GM12865 (cell line): ENCODE data around the gene OTOR.

ENCODE experiments used
- DNase-seq: peaks from one replicate; pipeline ENCODE4 v3.0.0; 2010; ENCODE audit warnings: low read depth
- H3K4me3 ChIP-seq: 2 replicates; pipeline ENCODE4 v1.5.1; 2011; ENCODE audit warnings: mild to moderate bottlenecking, low read depth, low read length, control low read depth
- TF ChIP-seq, protein P1 (sequence below): IDR thresholded peaks from 2 replicates; pipeline ENCODE4 v1.5.1; 2011; ENCODE audit warnings: low read length, control low read depth, low read depth, inconsistent platforms; ENCODE audit not compliant: insufficient read depth; ENCODE audit errors: missing control alignments

Gene OTOR

GRCh38 chr20:16709017-16709416, 39.1 kb upstream of the OTOR start:
- TF ChIP-seq, protein P1, sequence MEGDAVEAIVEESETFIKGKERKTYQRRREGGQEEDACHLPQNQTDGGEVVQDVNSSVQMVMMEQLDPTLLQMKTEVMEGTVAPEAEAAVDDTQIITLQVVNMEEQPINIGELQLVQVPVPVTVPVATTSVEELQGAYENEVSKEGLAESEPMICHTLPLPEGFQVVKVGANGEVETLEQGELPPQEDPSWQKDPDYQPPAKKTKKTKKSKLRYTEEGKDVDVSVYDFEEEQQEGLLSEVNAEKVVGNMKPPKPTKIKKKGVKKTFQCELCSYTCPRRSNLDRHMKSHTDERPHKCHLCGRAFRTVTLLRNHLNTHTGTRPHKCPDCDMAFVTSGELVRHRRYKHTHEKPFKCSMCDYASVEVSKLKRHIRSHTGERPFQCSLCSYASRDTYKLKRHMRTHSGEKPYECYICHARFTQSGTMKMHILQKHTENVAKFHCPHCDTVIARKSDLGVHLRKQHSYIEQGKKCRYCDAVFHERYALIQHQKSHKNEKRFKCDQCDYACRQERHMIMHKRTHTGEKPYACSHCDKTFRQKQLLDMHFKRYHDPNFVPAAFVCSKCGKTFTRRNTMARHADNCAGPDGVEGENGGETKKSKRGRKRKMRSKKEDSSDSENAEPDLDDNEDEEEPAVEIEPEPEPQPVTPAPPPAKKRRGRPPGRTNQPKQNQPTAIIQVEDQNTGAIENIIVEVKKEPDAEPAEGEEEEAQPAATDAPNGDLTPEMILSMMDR: no peak
- H3K4me3 ChIP-seq: no peak overlapping the region
- peak; percentile 41 for DNase-seq

DNA sequence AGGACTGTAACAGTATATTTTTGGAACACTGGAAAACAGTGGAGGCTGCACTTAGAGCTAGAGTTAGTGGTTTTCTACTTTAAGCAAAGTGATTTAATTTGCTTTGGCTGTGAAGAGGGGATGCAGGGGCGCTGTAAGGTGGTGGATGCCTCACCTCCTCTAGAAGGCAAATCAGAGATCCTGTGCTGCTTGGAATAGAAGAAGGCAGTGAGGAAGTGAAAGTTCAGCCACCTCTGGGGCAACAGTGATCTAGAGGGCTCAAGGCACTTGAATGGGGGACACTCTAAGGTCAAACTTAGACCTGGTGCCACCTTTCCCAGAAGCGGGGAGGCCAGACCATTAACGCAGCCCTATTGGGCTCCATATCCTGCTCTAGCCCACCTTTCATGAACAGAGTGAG, 37.4 kb upstream of the OTOR start:
- DNase-seq: peak; percentile 22
- H3K4me3 ChIP-seq: no peak overlapping the region
- TF ChIP-seq, protein P1: no peak

- H3K4me3 ChIP-seq: no peak overlapping the region
- no peak for DNase-seq
- TF ChIP-seq, protein P1: no peak
These were observed 36.4 kb upstream of the OTOR start for GRCh38 chr20:16711661-16712258.

DNA sequence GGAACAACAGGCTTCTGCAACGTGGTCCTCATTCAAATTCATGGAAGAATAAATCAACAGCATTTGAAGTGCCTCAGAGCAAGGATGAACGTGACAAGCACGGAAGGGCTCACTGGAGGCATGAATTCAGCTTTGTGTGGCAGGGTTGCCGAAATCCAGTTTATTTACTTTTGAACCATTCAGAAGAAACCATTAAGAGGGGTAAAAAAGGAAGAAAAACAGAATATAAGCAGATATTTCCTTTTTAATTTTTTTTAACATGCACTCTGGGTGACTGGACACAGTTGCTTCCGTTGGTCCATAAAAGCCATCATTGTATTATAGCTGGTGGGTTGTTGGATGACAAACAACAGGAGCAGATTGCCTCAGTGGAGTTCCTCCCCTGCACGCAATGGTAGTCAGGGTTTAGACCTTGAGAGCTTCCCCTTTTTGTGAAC, 35.6 kb upstream of the OTOR start:
- DNase-seq: no peak
- H3K4me3 ChIP-seq: no peak overlapping the region
- TF ChIP-seq, protein P1: no peak

DNA sequence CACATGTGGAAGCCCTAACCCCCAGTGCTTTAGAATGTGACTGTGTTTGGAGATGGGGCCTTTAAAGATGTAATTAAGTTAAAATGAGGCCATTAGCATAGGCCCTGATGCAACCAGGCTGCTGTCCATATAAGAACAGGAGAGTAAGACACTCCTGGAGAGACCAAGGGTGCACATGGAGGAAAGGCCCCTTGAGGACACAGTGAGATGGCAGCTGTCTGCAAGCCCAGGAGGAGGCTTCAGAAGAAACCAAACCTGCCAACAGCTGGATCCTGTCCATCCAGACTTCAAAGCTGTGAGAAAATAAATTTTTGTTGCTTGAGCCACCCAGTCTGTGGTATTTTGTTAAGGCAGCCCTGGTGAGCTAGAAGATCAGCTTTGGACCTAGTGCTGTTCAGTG, 35.1 kb upstream of the OTOR start:
- TF ChIP-seq, protein P1: no peak
- DNase-seq: peak; percentile 8
- no peak overlapping the region for H3K4me3 ChIP-seq

GRCh38 chr20:16714242-16714641, 33.9 kb upstream of the OTOR start:
- no peak for DNase-seq
- no peak overlapping the region for H3K4me3 ChIP-seq
- TF ChIP-seq, protein P1: no peak

- TF ChIP-seq, protein P1: no peak
- DNase-seq: no peak
- no peak overlapping the region for H3K4me3 ChIP-seq
These were observed 33.4 kb upstream of the OTOR start for GRCh38 chr20:16714751-16715150.
